DND-41 (cell line): Measurements from ENCODE around the gene IER5.

Experiments
- ATAC-seq: fragments of 200-7000 bp; cut with Tn5 transposase; 3 replicates; pipeline ENCODE4 v1.9.1; 2021; ENCODE audit warnings: low read depth; ENCODE audit not compliant: insufficient read depth
- DNase-seq: peaks from one replicate; pipeline ENCODE4 v3.0.0-alpha.2; 2020
- H2AFZ ChIP-seq: 2 replicates; pipeline ENCODE4 v1.6.0; 2012; ENCODE audit warnings: low read depth, low read length
- H3K27ac ChIP-seq: 2 replicates; pipeline ENCODE4 v1.5.1; 2012; ENCODE audit warnings: low read length, inconsistent platforms
- H3K27me3 ChIP-seq: fragments of 200-600 bp; sonication (generic); 2 replicates; pipeline ENCODE4 v1.6.0; 2012; ENCODE audit warnings: low read length, mild to moderate bottlenecking, inconsistent platforms; ENCODE audit not compliant: insufficient read depth, poor library complexity
- H3K36me3 ChIP-seq: 2 replicates; pipeline ENCODE4 v1.5.1; 2012; ENCODE audit warnings: low read length, inconsistent platforms; ENCODE audit not compliant: insufficient read depth
- H3K4me1 ChIP-seq: 2 replicates; pipeline ENCODE4 v1.5.1; 2012; ENCODE audit warnings: mild to moderate bottlenecking, low read length; ENCODE audit not compliant: insufficient read depth
- H3K4me2 ChIP-seq: 2 replicates; pipeline ENCODE4 v1.6.0; 2012; ENCODE audit warnings: mild to moderate bottlenecking, moderate library complexity, low read length, inconsistent platforms; ENCODE audit not compliant: insufficient read depth
- H3K4me3 ChIP-seq, 2 experiments: fragments of 200-600 bp in 1 of 2; shearing (Covaris generic) in 1 of 2; 2 replicates each; pipeline ENCODE4 v1.5.1; 2012 to 2016; ENCODE audit warnings: inconsistent platforms in 2 of 2, low read length in 2 of 2, mild to moderate bottlenecking in 2 of 2, low read depth in 1 of 2, moderate library complexity in 1 of 2
- H3K79me2 ChIP-seq: 2 replicates; pipeline ENCODE4 v1.6.0; 2012; ENCODE audit warnings: low read length, inconsistent platforms; ENCODE audit not compliant: insufficient read depth
- H3K9ac ChIP-seq: 2 replicates; pipeline ENCODE4 v1.6.0; 2012; ENCODE audit warnings: low read depth, mild to moderate bottlenecking, inconsistent platforms, low read length, moderate library complexity
- H3K9me3 ChIP-seq: 2 replicates; pipeline ENCODE4 v1.5.1; 2012; ENCODE audit warnings: low read length, moderate library complexity, mild to moderate bottlenecking, inconsistent platforms; ENCODE audit not compliant: insufficient read depth, severe bottlenecking
- H4K20me1 ChIP-seq: 2 replicates; pipeline ENCODE4 v1.6.0; 2012; ENCODE audit warnings: low read length; ENCODE audit not compliant: insufficient read depth
- CTCF ChIP-seq: IDR thresholded peaks from 2 replicates; pipeline ENCODE4 v1.5.1; 2012; ENCODE audit warnings: borderline replicate concordance, low read length, moderate library complexity, mild to moderate bottlenecking; ENCODE audit not compliant: poor library complexity, severe bottlenecking; ENCODE audit errors: extremely low read depth
- EZH2 ChIP-seq: IDR thresholded peaks from 3 replicates; pipeline ENCODE4 v1.6.1; 2012; ENCODE audit warnings: borderline replicate concordance, low read depth, mild to moderate bottlenecking, moderate library complexity, low read length, inconsistent platforms; ENCODE audit not compliant: severe bottlenecking

IER5 gene

GRCh38 chr1:181079920-181080319 is 8.6 kb upstream of the IER5 start:
- Histone ChIP-seq H3K36me3 (no peaks in the 10 kb centered on the region), H3K79me2 (no peaks in the 10 kb centered on the region), H3K9ac (no peak overlapping the region), H3K4me1 (peaks cover 17% of the 10 kb centered on the region), H3K9me3 (no peaks in the 10 kb centered on the region), H3K4me3 (no peak overlapping the region), H3K4me2 (no peak overlapping the region), H2AFZ (no peak overlapping the region), H4K20me1 (no peaks in the 10 kb centered on the region), H3K27ac (no peak overlapping the region), H3K27me3 (no peaks in the 10 kb centered on the region)
- DNase-seq (no peak), ATAC-seq (no peak)
- TF ChIP-seq CTCF = no peak
- no peak for TF ChIP-seq EZH2

GRCh38 chr1:181080556-181080955 is 7.9 kb upstream of the IER5 start:
- DNase-seq (no peak), ATAC-seq (0 out of 3 replicates have a peak, but pooled peaks have one; percentile 28)
- Histone ChIP-seq H3K27ac (no peak overlapping the region), H3K9ac (no peak overlapping the region), H3K4me2 (no peak overlapping the region), H3K36me3 (no peaks in the 10 kb centered on the region), H3K79me2 (no peaks in the 10 kb centered on the region), H3K4me3 (no peak overlapping the region), H4K20me1 (no peaks in the 10 kb centered on the region), H3K4me1 (peaks cover 17% of the 10 kb centered on the region), H3K9me3 (no peaks in the 10 kb centered on the region), H2AFZ (peak overlapping the region; percentile 19; the same call in 1 of the 2 replicates), H3K27me3 (no peaks in the 10 kb centered on the region)
- TF ChIP-seq CTCF = no peak
- TF ChIP-seq EZH2 = no peak

- Histone ChIP-seq H3K9ac (no peak overlapping the region), H3K36me3 (no peaks in the 10 kb centered on the region), H3K9me3 (no peaks in the 10 kb centered on the region), H4K20me1 (no peaks in the 10 kb centered on the region), H3K4me1 (peaks cover 17% of the 10 kb centered on the region), H2AFZ (no peak overlapping the region), H3K79me2 (no peaks in the 10 kb centered on the region), H3K4me2 (no peak overlapping the region), H3K27ac (no peak overlapping the region), H3K4me3 (no peak overlapping the region), H3K27me3 (no peaks in the 10 kb centered on the region)
- ATAC-seq (no peak), DNase-seq (no peak)
- no peak for TF ChIP-seq EZH2
- TF ChIP-seq CTCF = no peak
These were observed 7.1 kb upstream of the IER5 start for GRCh38 chr1:181081395-181081794.
